Measurements from ENCODE around the gene PLCL1. TPM values are rescaled to one million over a fixed set of nuclear protein-coding genes. Genes with fewer than 3 reads are reported as not detected.

The PLCL1 gene
- polyA plus RNA-seq, 1 of the 3 experiments (the other 2 are of a cell fraction): 7.7 TPM

GRCh38 chr2:198177040-198177439 is 372.6 kb downstream of the PLCL1 start (continued):
- TF ChIP-seq NFIC (IDR thresholded peaks at IDR 0.05; ENCODE audit: borderline replicate concordance) (no peak), FOXM1 (IDR thresholded peaks at IDR 0.05; ENCODE audit: low read depth) (no peak)

GRCh38 chr2:198178766-198179165 is 374.4 kb downstream of the PLCL1 start:
- H3K9me3 ChIP-seq: 0 out of 2 replicates have a peak, but pooled peaks cover 9% of the 10 kb centered on the region
- no peaks in the 10 kb centered on the region for H3K36me3 ChIP-seq (replicated peaks in 1 of 2; ENCODE audit: control insufficient read depth in 1 of 2, insufficient read depth in 2 of 2, low read length in 1 of 2)
- H3K4me2 ChIP-seq: no peak overlapping the region
- no peaks in the 10 kb centered on the region for H3K79me2 ChIP-seq (ENCODE audit: insufficient read depth)
- H2AFZ ChIP-seq (ENCODE audit: low read depth): no peak overlapping the region
- ChIA-PET CTCF (no interaction called here), POLR2A (no interaction called here)
- H4K20me1 ChIP-seq (ENCODE audit: insufficient read depth): no peaks in the 10 kb centered on the region
- no peak for TF ChIP-seq SIN3A (IDR thresholded peaks at IDR 0.05; ENCODE audit: borderline replicate concordance, low read depth, low read length)
- TF ChIP-seq ELF1 (IDR thresholded peaks at IDR 0.05): no peak
- no peak for TF ChIP-seq FOSL2 (IDR thresholded peaks at IDR 0.05; ENCODE audit: borderline replicate concordance, low read depth)
- no peak for TF ChIP-seq USF2 (IDR thresholded peaks at IDR 0.05; ENCODE audit: borderline replicate concordance, low read depth, low read length)
- TF ChIP-seq FOXM1 (IDR thresholded peaks at IDR 0.05; ENCODE audit: low read depth): no peak
- TF ChIP-seq YY1 (IDR thresholded peaks at IDR 0.05; ENCODE audit: low read depth): no peak
- TF ChIP-seq RXRA (IDR thresholded peaks at IDR 0.05; ENCODE audit: borderline replicate concordance, low read depth): no peak
- TF ChIP-seq TCF12 (IDR thresholded peaks at IDR 0.05): no peak
- no peak for TF ChIP-seq RCOR1 (IDR thresholded peaks at IDR 0.05; ENCODE audit: low read length)
- no peaks in the 10 kb centered on the region for H3K9me2 ChIP-seq
- no peak overlapping the region for H3K4me3 ChIP-seq (ENCODE audit: low read depth in 2 of 2, low read length in 1 of 2)
- DNase-seq: no peak
- no peaks in the 10 kb centered on the region for H3K27me3 ChIP-seq (ENCODE audit: insufficient read depth)
- no peaks in the 10 kb centered on the region for H3K4me1 ChIP-seq (ENCODE audit: control insufficient read depth in 1 of 2, insufficient read depth in 2 of 2, low read depth in 1 of 2, low read length in 1 of 2)
- H3F3A ChIP-seq (replicated peaks; ENCODE audit: insufficient read depth): no peaks in the 10 kb centered on the region
- no peak overlapping the region for H3K9ac ChIP-seq
- no peak overlapping the region for H3K27ac ChIP-seq (ENCODE audit: low read depth in 2 of 2, low read length in 1 of 2)

- H3K27me3 ChIP-seq (ENCODE audit: insufficient read depth): no peaks in the 10 kb centered on the region; the same call in 1 of the 2 replicates
- H3K36me3 ChIP-seq (replicated peaks in 1 of 2; ENCODE audit: control insufficient read depth in 1 of 2, insufficient read depth in 2 of 2, low read length in 1 of 2): no peaks in the 10 kb centered on the region
- no peak overlapping the region for H3K27ac ChIP-seq (ENCODE audit: low read depth in 2 of 2, low read length in 1 of 2)
- no peaks in the 10 kb centered on the region for H3K4me1 ChIP-seq (ENCODE audit: control insufficient read depth in 1 of 2, insufficient read depth in 2 of 2, low read depth in 1 of 2, low read length in 1 of 2)
- TF ChIP-seq TAF1 (IDR thresholded peaks at IDR 0.05; ENCODE audit: borderline replicate concordance, low read depth, low read length) (no peak), RCOR1 (IDR thresholded peaks at IDR 0.05; ENCODE audit: low read length) (no peak), RAD21 (IDR thresholded peaks at IDR 0.05; ENCODE audit: low read length) (no peak), MXI1 (IDR thresholded peaks at IDR 0.05; ENCODE audit: low read depth, low read length) (no peak), POLR2AphosphoS5 (IDR thresholded peaks at IDR 0.05; ENCODE audit: low read depth, low read length) (no peak), ZBTB33 (IDR thresholded peaks at IDR 0.05; ENCODE audit: borderline replicate concordance, low read depth) (no peak), JUND (IDR thresholded peaks at IDR 0.05) (no peak), TEAD4 (IDR thresholded peaks at IDR 0.05; ENCODE audit: borderline replicate concordance, insufficient read depth) (no peak), SIN3A (IDR thresholded peaks at IDR 0.05; ENCODE audit: borderline replicate concordance, low read depth, low read length) (no peak), MAX (IDR thresholded peaks at IDR 0.05; ENCODE audit: low read depth) (no peak), EZH2phosphoT487 (IDR thresholded peaks at IDR 0.05; ENCODE audit: borderline replicate concordance, low read depth) (no peak), CHD2 (IDR thresholded peaks at IDR 0.05; ENCODE audit: low read length, partially characterized antibody) (no peak), NFIC (IDR thresholded peaks at IDR 0.05; ENCODE audit: borderline replicate concordance) (no peak), RFX5 (IDR thresholded peaks at IDR 0.05; ENCODE audit: low read length) (no peak), MEF2A (IDR thresholded peaks at IDR 0.05; ENCODE audit: borderline replicate concordance, low read depth) (no peak), GABPA (IDR thresholded peaks at IDR 0.05; ENCODE audit: low read depth) (no peak), USF1 (IDR thresholded peaks at IDR 0.05; ENCODE audit: borderline replicate concordance, low read depth) (no peak)
- no peak overlapping the region for H2AFZ ChIP-seq (ENCODE audit: low read depth)
- 48% methylated on average over 1 of the region's 1 CpG for WGBS (ENCODE audit: low lambda C conversion rate)
- H3K9ac ChIP-seq: no peak overlapping the region
- H3K9me2 ChIP-seq: no peaks in the 10 kb centered on the region
- ChIA-PET CTCF (no interaction called here), POLR2A (no interaction called here)
- H3K9me3 ChIP-seq: no peaks in the 10 kb centered on the region
- H3K79me2 ChIP-seq (ENCODE audit: insufficient read depth): no peaks in the 10 kb centered on the region
- H3K4me3 ChIP-seq (ENCODE audit: low read depth in 2 of 2, low read length in 1 of 2): no peak overlapping the region
- DNase-seq: no peak
- no peaks in the 10 kb centered on the region for H3F3A ChIP-seq (replicated peaks; ENCODE audit: insufficient read depth)
- no peak overlapping the region for H3K4me2 ChIP-seq
- no peaks in the 10 kb centered on the region for H4K20me1 ChIP-seq (ENCODE audit: insufficient read depth)
Observed at GRCh38 chr2:198186257-198186656, 381.9 kb downstream of the PLCL1 start.

All from SK-N-SH (cell line).